ENCODE results near the gene DDX47.
"Not testable (repeated sequence)": the region's sequence is repeated elsewhere in the genome, so short reads cannot be mapped to it uniquely, and the experiment has no call there.

The DDX47 gene

DNA sequence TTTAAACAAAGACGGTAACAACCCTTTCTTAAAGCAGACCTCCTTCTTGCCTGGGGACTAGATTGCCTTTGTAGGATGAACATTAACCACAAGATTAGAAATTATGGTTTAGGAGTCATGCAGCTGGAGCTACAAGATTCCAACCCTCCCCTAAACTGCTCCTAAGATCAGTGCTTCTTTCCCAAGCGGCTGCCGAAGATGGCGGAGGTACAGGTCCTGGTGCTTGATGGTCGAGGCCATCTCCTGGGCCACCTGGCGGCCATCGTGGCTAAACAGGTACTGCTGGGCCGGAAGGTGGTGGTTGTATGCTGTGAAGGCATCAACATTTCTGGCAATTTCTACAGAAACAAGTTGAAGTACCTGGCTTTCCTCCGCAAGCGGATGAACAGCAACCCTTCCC, 62.2 kb downstream of the DDX47 start:
- DNase-seq: not testable (repeated sequence)

- DNase-seq: no peak
Measured at GRCh38 chr12:12877153-12877768, 64.1 kb downstream of the DDX47 start.

- no peak for DNase-seq
Measured at GRCh38 chr12:12877781-12878455, 64.8 kb downstream of the DDX47 start.
